Suppressor macrophage (primary cell): ENCODE results near the gene PRICKLE1.
"Not testable (repeated sequence)": the region's sequence is repeated elsewhere in the genome, so short reads cannot be mapped to it uniquely, and the experiment has no call there.

ENCODE experiments used
- DNase-seq, 4 experiments: peaks; one replicate each; pipeline ENCODE4 v3.0.0-alpha.2; 2020 to 2022

Gene PRICKLE1

GRCh38 chr12:42556917-42557316 is 32.6 kb downstream of the PRICKLE1 start:
- DNase-seq, result no peak

- no peak for DNase-seq
Measured at GRCh38 chr12:42552822-42553221, 36.7 kb downstream of the PRICKLE1 start.

GRCh38 chr12:42550800-42551199 is 38.7 kb downstream of the PRICKLE1 start:
- DNase-seq, result no peak

- DNase-seq, result no peak
Measured at GRCh38 chr12:42546709-42547108, 42.8 kb downstream of the PRICKLE1 start.

GRCh38 chr12:42541965-42542364 is 47.6 kb downstream of the PRICKLE1 start:
- no peak for DNase-seq

GRCh38 chr12:42541308-42541707 is 48.2 kb downstream of the PRICKLE1 start:
- not testable (repeated sequence) for DNase-seq

- no peak for DNase-seq
Measured at GRCh38 chr12:42539696-42540095, 49.9 kb downstream of the PRICKLE1 start.

- DNase-seq, result no peak
Measured at GRCh38 chr12:42538203-42538602, 51.3 kb downstream of the PRICKLE1 start.

GRCh38 chr12:42534184-42534838 is 55.2 kb downstream of the PRICKLE1 start:
- no peak for DNase-seq

- no peak for DNase-seq
Measured at GRCh38 chr12:42530284-42530683, 59.3 kb downstream of the PRICKLE1 start.

GRCh38 chr12:42525444-42525843 is 64.1 kb downstream of the PRICKLE1 start:
- peak in 2 of 4 experiments; percentile 1 to 8 for DNase-seq

- DNase-seq, result no peak
Measured at GRCh38 chr12:42524716-42525115, 64.8 kb downstream of the PRICKLE1 start.

GRCh38 chr12:42516573-42516972 is 73.0 kb downstream of the PRICKLE1 start:
- no peak for DNase-seq

- no peak for DNase-seq
Measured at GRCh38 chr12:42511656-42512055, 77.9 kb downstream of the PRICKLE1 start.

GRCh38 chr12:42510823-42511222 is 78.7 kb downstream of the PRICKLE1 start:
- DNase-seq, result no peak

GRCh38 chr12:42508913-42509460 is 80.6 kb downstream of the PRICKLE1 start:
- DNase-seq, result no peak

- no peak for DNase-seq
Measured at GRCh38 chr12:42507565-42507964, 82.0 kb downstream of the PRICKLE1 start.

- no peak for DNase-seq
Measured at GRCh38 chr12:42507081-42507480, 82.5 kb downstream of the PRICKLE1 start.

GRCh38 chr12:42504049-42504448 is 85.5 kb downstream of the PRICKLE1 start:
- peak in 1 of 4 experiments; percentile 25 for DNase-seq

GRCh38 chr12:42502682-42503081 is 86.9 kb downstream of the PRICKLE1 start:
- no peak for DNase-seq

- no peak for DNase-seq
Measured at GRCh38 chr12:42498549-42499247, 90.8 kb downstream of the PRICKLE1 start.

GRCh38 chr12:42496886-42497285 is 92.7 kb downstream of the PRICKLE1 start:
- DNase-seq, result no peak

- no peak for DNase-seq
Measured at GRCh38 chr12:42495244-42495643, 94.3 kb downstream of the PRICKLE1 start.

- DNase-seq, result no peak
Measured at GRCh38 chr12:42492267-42492666, 97.3 kb downstream of the PRICKLE1 start.
